ENCODE data around the gene GZMH.

GZMH gene

GRCh38 chr14:24565766-24566165 lies 43.7 kb downstream of the GZMH start:
- no peaks in the 10 kb centered on the region for H3K4me1 ChIP-seq (ENCODE audit: control insufficient read depth in 1 of 2, insufficient read depth in 1 of 2, low read depth in 1 of 2, low read length in 1 of 2)
- H3K27ac ChIP-seq: no peak overlapping the region
- no peaks in the 10 kb centered on the region for H3K9me3 ChIP-seq
- H3K4me3 ChIP-seq (ENCODE audit: low read depth in 1 of 2, low read length in 1 of 2): no peak overlapping the region
- H3K27me3 ChIP-seq: no peaks in the 10 kb centered on the region
- no peak for TF ChIP-seq CTCF (IDR thresholded peaks at IDR 0.05)
- H3K36me3 ChIP-seq: no peaks in the 10 kb centered on the region

GRCh38 chr14:24563505-24563904 lies 46.0 kb downstream of the GZMH start:
- H3K4me1 ChIP-seq (ENCODE audit: control insufficient read depth in 1 of 2, insufficient read depth in 1 of 2, low read depth in 1 of 2, low read length in 1 of 2): no peaks in the 10 kb centered on the region
- no peaks in the 10 kb centered on the region for H3K36me3 ChIP-seq
- H3K27ac ChIP-seq: no peak overlapping the region
- no peak for TF ChIP-seq CTCF (IDR thresholded peaks at IDR 0.05)
- no peaks in the 10 kb centered on the region for H3K27me3 ChIP-seq
- H3K4me3 ChIP-seq (ENCODE audit: low read depth in 1 of 2, low read length in 1 of 2): no peak overlapping the region
- no peaks in the 10 kb centered on the region for H3K9me3 ChIP-seq

DNA sequence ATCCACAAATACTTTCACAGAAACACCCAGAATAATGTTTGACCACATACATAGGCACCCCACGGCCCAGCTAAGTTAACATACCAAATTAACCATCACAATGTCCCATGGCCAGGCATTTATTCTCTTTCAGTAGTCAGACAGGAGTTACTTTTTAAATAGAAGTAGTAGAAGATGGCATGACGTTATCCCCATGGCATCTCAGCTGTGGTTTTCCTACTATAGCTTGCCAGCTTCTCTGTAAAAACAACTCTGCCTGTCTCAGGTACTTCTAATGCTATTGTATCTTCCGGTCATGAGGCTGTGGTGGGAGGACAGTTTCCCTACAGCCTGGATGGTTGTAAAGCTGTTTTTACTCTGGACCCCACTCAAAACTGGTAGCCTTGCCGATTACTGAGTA lies 52.7 kb downstream of the GZMH start:
- no peaks in the 10 kb centered on the region for H3K27me3 ChIP-seq
- no peaks in the 10 kb centered on the region for H3K4me1 ChIP-seq (ENCODE audit: control insufficient read depth in 1 of 2, insufficient read depth in 1 of 2, low read depth in 1 of 2, low read length in 1 of 2)
- no peak overlapping the region for H3K27ac ChIP-seq
- H3K9me3 ChIP-seq: no peaks in the 10 kb centered on the region
- H3K4me3 ChIP-seq (ENCODE audit: low read depth in 1 of 2, low read length in 1 of 2): no peak overlapping the region
- no peak for TF ChIP-seq CTCF (IDR thresholded peaks at IDR 0.05)
- H3K36me3 ChIP-seq: no peaks in the 10 kb centered on the region
